OCI-M2 (cell line): ENCODE measurements around the gene ELK1.

Source experiments
- DNase-seq: peaks from one replicate; lab custom pipeline; 2025; ENCODE audit not compliant: unreplicated experiment; lab: John Stamatoyannopoulos, UW

The ELK1 gene

GRCh38 chrX:47646636-47647035 lies 3.7 kb downstream of the ELK1 start:
- no peak for DNase-seq

GRCh38 chrX:47645530-47645929 lies 4.8 kb downstream of the ELK1 start:
- DNase-seq = no peak

- DNase-seq = no peak
Observed at GRCh38 chrX:47644557-47645091, 5.7 kb downstream of the ELK1 start.

GRCh38 chrX:47643926-47644325 lies 6.4 kb downstream of the ELK1 start:
- DNase-seq = no peak

- no peak for DNase-seq
Observed at GRCh38 chrX:47638816-47639215, 11.5 kb downstream of the ELK1 start.

GRCh38 chrX:47637546-47638195 lies 12.7 kb downstream of the ELK1 start:
- no peak for DNase-seq

GRCh38 chrX:47634871-47635575 lies 15.3 kb downstream of the ELK1 start:
- no peak for DNase-seq

- DNase-seq = no peak
Observed at GRCh38 chrX:47633689-47634590, 16.4 kb downstream of the ELK1 start.

- no peak for DNase-seq
Observed at GRCh38 chrX:47632666-47633065, 17.7 kb downstream of the ELK1 start.

GRCh38 chrX:47631676-47632075 lies 18.7 kb downstream of the ELK1 start:
- DNase-seq = no peak

GRCh38 chrX:47629419-47630200 lies 20.8 kb downstream of the ELK1 start, which contains the start of gene CFP:
TSS of gene CFP (minus strand) at chrX:47629930. CDS start at chrX:47629844, 86 bp downstream.
- peak; percentile 38 for DNase-seq

- no peak for DNase-seq
Observed at GRCh38 chrX:47628982-47629381, 21.4 kb downstream of the ELK1 start.

GRCh38 chrX:47625365-47625764 lies 25.0 kb downstream of the ELK1 start:
- no peak for DNase-seq

- DNase-seq = no peak
Observed at GRCh38 chrX:47623540-47624027, 26.8 kb downstream of the ELK1 start.

GRCh38 chrX:47621851-47622250 lies 28.5 kb downstream of the ELK1 start:
- no peak for DNase-seq

GRCh38 chrX:47620303-47620685 lies 30.1 kb downstream of the ELK1 start:
- DNase-seq = no peak

GRCh38 chrX:47619486-47620302 lies 30.7 kb downstream of the ELK1 start, which contains the start of gene SYN1:
TSS of gene SYN1 (minus strand) at chrX:47619857. CDS start at chrX:47619728, 129 bp downstream.
- DNase-seq = peak; percentile 49

GRCh38 chrX:47618923-47619485 lies 31.4 kb downstream of the ELK1 start:
- no peak for DNase-seq

- DNase-seq = no peak
Observed at GRCh38 chrX:47614618-47615017, 35.7 kb downstream of the ELK1 start.
